Muscle of arm (tissue), 12 donors: ENCODE results near the gene UBN1. TPM values are rescaled to one million over a fixed set of nuclear protein-coding genes. Genes with fewer than 3 reads are reported as not detected.
"Not testable (repeated sequence)": the region's sequence is repeated elsewhere in the genome, so short reads cannot be mapped to it uniquely, and the experiment has no call there.

Experiments
- DNase-seq: peaks from one replicate; pipeline ENCODE4 v3.0.0-alpha.2; 2013
- polyA plus RNA-seq, 12 donors: library from polyadenylated mRNA; unstranded; fragments of 120-200 nt; gene quantifications; one replicate each; pipeline ENCODE4 v1.2.1, GENCODE V29; 2013; ENCODE audit not compliant: insufficient read length in 12 of 12

Gene UBN1
- polyA plus RNA-seq, 12 donors: 16.7 to 28.9 (median 19.7) TPM; not detected in 1

GRCh38 chr16:4904942-4905615 lies 57.8 kb downstream of the UBN1 start:
- no peak for DNase-seq

GRCh38 chr16:4908854-4909401 lies 61.6 kb downstream of the UBN1 start:
- DNase-seq: no peak

- DNase-seq: no peak
Observed at GRCh38 chr16:4909825-4910224, 62.5 kb downstream of the UBN1 start.

GRCh38 chr16:4910828-4911227 lies 63.5 kb downstream of the UBN1 start:
- no peak for DNase-seq

- no peak for DNase-seq
Observed at GRCh38 chr16:4911970-4912386, 64.7 kb downstream of the UBN1 start.

- DNase-seq: no peak
Observed at GRCh38 chr16:4913130-4913773, 66.0 kb downstream of the UBN1 start.

- no peak for DNase-seq
Observed at GRCh38 chr16:4913774-4914525, 66.7 kb downstream of the UBN1 start.

GRCh38 chr16:4914528-4915225 lies 67.4 kb downstream of the UBN1 start:
- DNase-seq: no peak

- no peak for DNase-seq
Observed at GRCh38 chr16:4915226-4915761, 68.0 kb downstream of the UBN1 start.

- no peak for DNase-seq
Observed at GRCh38 chr16:4917117-4917516, 69.8 kb downstream of the UBN1 start.

- no peak for DNase-seq
Observed at GRCh38 chr16:4918781-4919251, 71.5 kb downstream of the UBN1 start.

GRCh38 chr16:4920826-4921225 lies 73.5 kb downstream of the UBN1 start:
- no peak for DNase-seq

- DNase-seq: no peak
Observed at GRCh38 chr16:4922721-4923342, 75.6 kb downstream of the UBN1 start.

- no peak for DNase-seq
Observed at GRCh38 chr16:4923853-4924252, 76.6 kb downstream of the UBN1 start.

- DNase-seq: no peak
Observed at GRCh38 chr16:4924593-4925292, 77.5 kb downstream of the UBN1 start.

GRCh38 chr16:4925293-4925607 lies 78.0 kb downstream of the UBN1 start:
- DNase-seq: no peak

GRCh38 chr16:4925791-4926190 lies 78.5 kb downstream of the UBN1 start:
- no peak for DNase-seq

GRCh38 chr16:4926928-4927327 lies 79.6 kb downstream of the UBN1 start:
- no peak for DNase-seq

GRCh38 chr16:4927661-4928060 lies 80.4 kb downstream of the UBN1 start:
- no peak for DNase-seq

GRCh38 chr16:4928227-4928626 lies 80.9 kb downstream of the UBN1 start:
- DNase-seq: no peak

- DNase-seq: not testable (repeated sequence)
Observed at GRCh38 chr16:4929619-4930018, 82.3 kb downstream of the UBN1 start.
